Measurements from ENCODE around the gene DIDO1. TPM values are rescaled to one million over a fixed set of nuclear protein-coding genes. Genes with fewer than 3 reads are reported as not detected.
A peak's percentile ranks its signal among the peaks of the same experiment; 100 is the strongest.

The DIDO1 gene
- total and polyA plus RNA-seq, 2 donors, result 33.2 to 33.4 TPM

DNA sequence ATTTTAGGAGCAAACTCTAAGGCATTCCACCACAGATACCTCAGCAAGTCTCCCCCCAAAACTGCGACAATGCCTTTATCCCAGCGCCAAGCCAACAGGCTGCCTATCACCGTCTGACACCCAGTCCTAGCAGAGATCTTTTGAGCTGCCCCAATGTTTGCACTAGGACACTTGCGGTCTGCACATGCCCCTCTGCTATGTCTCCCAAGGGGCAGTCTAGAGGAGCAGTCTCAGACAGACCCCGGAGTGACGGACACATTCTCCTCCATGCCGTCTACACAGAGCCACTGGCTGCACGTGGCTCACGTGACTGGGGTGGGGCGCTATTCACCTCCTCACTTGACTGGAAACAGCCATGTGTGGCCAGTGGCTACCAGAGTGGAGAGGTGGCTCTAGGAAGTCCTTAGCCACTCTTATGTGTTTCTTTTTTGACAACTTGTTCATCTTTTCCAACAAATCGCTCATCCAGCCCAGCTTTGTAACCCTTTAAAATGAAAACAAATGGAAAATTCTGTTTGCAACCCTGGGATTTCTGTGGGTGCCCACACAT is 16.0 kb downstream of the DIDO1 start:
- DNase-seq (ENCODE audit: low read depth in 6 of 9, low spot score in 9 of 9), result no peak
- no peak overlapping the region for H3K4me3 ChIP-seq (ENCODE audit: low read length in 2 of 2)
- H3K9me3 ChIP-seq (ENCODE audit: control insufficient read depth in 2 of 2, insufficient read depth in 1 of 2, low read length in 1 of 2), result no peaks in the 10 kb centered on the region
- no peaks in the 10 kb centered on the region for H3K27me3 ChIP-seq (ENCODE audit: control insufficient read depth in 2 of 2, insufficient read depth in 1 of 2, low read length in 1 of 2)
- no peak overlapping the region for H3K27ac ChIP-seq (ENCODE audit: low read depth in 1 of 2, low read length in 1 of 2)
- WGBS, result 97% methylated on average over 11 of the region's 11 CpGs
- H3K36me3 ChIP-seq (ENCODE audit: control insufficient read depth in 2 of 2, insufficient read depth in 2 of 2, low read length in 1 of 2), result peaks cover 87 to 89% of the 10 kb centered on the region in 2 donors
- peaks cover 4 to 16% of the 10 kb centered on the region in 2 donors for H3K4me1 ChIP-seq (ENCODE audit: control insufficient read depth in 2 of 2, insufficient read depth in 2 of 2, low read length in 2 of 2)

DNA sequence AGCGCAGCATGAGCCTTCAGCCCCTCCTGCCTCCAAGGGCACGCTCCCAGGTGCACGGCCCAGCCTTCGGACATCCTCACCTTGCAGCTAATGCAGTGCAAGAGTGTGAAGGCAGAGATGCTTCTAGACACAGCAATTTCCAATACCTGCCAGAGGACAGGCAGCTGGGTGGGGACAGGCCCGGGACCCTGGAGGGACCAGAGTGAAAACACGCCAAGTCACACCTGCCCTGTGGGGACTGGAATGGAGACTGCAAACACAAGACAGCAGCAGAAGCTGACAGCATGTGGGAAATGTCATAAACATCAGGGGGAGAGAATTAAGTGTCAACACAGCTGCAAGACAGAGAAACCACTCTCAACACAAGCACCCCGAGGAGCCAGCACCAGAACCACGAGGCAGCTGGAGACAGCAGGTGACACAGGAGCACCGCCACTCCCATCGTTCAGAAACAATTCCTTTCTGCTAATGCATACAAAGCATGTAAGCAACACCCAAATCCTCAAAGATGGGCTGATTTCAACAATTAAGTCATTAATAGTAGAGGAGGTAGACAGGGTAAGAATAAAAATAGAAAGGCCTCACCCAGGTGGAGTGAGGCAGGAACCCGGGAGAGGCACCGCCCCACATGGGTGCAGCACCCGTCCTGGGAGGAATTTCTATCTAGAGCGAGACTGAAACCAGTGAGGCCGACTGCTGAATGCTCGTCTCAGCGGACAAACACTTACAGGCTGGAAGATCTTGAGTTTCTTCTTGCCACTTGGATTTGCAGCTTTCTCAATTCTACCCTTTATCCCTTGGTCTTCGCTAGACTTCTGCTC is 17.1 kb downstream of the DIDO1 start:
- H3K27ac ChIP-seq (ENCODE audit: low read depth in 1 of 2, low read length in 1 of 2), result no peak overlapping the region
- WGBS, result 81% methylated on average over 18 of the region's 18 CpGs
- peaks cover 94 to 96% of the 10 kb centered on the region in 2 donors for H3K36me3 ChIP-seq (ENCODE audit: control insufficient read depth in 2 of 2, insufficient read depth in 2 of 2, low read length in 1 of 2)
- DNase-seq (ENCODE audit: low read depth in 6 of 9, low spot score in 9 of 9), result no peak
- H3K9me3 ChIP-seq (ENCODE audit: control insufficient read depth in 2 of 2, insufficient read depth in 1 of 2, low read length in 1 of 2), result no peaks in the 10 kb centered on the region
- no peaks in the 10 kb centered on the region for H3K27me3 ChIP-seq (ENCODE audit: control insufficient read depth in 2 of 2, insufficient read depth in 1 of 2, low read length in 1 of 2)
- peaks cover 0 to 5% of the 10 kb centered on the region in 2 donors for H3K4me1 ChIP-seq (ENCODE audit: control insufficient read depth in 2 of 2, insufficient read depth in 2 of 2, low read length in 2 of 2)
- no peak overlapping the region for H3K4me3 ChIP-seq (ENCODE audit: low read length in 2 of 2)

DNA sequence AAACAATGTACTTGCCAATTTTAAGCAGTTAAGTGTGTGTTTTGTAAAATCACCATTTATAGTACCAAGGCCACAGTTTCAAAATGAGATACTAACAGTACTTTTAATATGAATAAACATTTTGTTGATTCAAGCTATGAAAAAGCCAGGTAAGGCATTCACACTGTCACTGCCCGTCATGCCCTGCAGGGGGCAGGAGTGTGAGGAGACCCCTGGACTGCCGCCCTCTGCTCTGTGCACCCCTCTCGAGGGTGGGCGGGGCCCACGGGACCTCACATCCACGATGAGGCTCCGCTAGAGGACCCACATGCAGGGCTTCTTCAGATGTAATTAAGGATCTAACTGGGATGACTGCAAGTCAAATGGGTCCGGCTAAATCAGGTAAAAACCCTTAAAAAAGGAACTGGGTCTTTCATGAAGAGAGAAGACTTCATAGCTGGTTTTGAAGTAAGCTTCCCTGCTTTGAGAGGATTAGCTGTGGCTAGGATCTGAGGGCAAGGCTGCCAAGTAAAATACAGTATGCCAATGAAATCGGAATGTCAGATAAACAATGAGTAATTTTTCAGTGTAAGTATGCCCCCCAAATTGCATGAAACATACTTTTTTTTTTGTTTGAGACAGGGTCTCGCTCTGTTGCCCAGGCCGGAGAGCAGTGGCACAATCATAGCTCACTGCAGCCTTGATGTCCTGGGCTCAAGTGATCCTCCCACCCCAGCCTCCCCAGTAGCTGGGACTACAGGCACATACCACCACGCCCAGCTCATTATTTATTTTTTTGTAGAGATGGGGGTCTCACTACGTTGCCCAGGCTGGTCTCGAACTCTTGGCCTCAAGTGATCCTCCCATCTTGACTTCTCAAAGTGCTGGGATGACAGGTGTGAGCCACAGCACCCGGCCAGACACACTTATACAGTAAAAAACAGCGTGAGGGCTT is 18.7 kb downstream of the DIDO1 start:
- Histone ChIP-seq H3K9me3 (ENCODE audit: control insufficient read depth in 2 of 2, insufficient read depth in 1 of 2, low read length in 1 of 2) (no peaks in the 10 kb centered on the region), H3K4me3 (ENCODE audit: low read length in 2 of 2) (no peak overlapping the region), H3K27me3 (ENCODE audit: control insufficient read depth in 2 of 2, insufficient read depth in 1 of 2, low read length in 1 of 2) (no peaks in the 10 kb centered on the region), H3K36me3 (ENCODE audit: control insufficient read depth in 2 of 2, insufficient read depth in 2 of 2, low read length in 1 of 2) (peaks cover 96 to 98% of the 10 kb centered on the region in 2 donors), H3K27ac (ENCODE audit: low read depth in 1 of 2, low read length in 1 of 2) (no peak overlapping the region), H3K4me1 (ENCODE audit: control insufficient read depth in 2 of 2, insufficient read depth in 2 of 2, low read length in 2 of 2) (peaks cover 0 to 3% of the 10 kb centered on the region in 2 donors)
- DNase-seq (ENCODE audit: low read depth in 6 of 9, low spot score in 9 of 9), result peak in 1 of 9 donors; percentile 52
- WGBS, result 80% methylated on average over 16 of the region's 16 CpGs

DNA sequence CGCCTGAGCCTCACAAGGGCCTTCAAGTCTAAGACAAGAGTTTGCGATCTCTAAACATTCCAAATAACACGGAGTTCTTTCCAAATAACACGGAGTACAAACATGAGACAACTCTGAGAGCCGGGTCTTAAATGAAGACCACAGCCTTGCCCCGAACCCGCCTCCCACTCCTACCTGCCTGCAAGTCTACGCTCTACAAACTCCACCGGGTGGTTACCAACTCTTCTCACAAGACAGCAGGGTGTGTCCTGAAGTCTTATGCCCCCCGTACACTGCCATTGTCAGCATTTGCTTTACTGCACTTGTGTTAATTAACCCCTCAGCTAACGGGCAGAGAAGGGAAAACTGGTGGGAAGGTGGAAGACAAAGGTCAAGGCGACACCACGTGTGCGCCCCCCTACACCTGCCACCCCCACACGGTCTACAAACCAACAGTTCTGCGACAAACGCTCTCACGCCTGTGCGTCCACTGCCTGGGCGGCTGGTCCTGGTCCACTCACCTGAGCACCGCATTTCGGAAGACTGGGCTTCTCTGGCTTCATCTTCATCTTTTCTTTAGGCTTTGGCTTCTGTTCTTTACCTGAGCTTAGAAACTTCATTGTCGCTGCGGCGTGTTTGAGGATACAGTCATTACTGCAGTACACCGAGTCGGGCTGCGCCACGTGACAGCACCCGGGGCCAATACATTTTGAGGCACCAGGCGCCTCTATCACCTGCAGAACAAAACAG is 19.5 kb downstream of the DIDO1 start:
- 93% methylated on average over 31 of the region's 31 CpGs for WGBS
- Histone ChIP-seq H3K4me3 (ENCODE audit: low read length in 2 of 2) (no peak overlapping the region), H3K4me1 (ENCODE audit: control insufficient read depth in 2 of 2, insufficient read depth in 2 of 2, low read length in 2 of 2) (peaks cover 0 to 3% of the 10 kb centered on the region in 2 donors), H3K27ac (ENCODE audit: low read depth in 1 of 2, low read length in 1 of 2) (no peak overlapping the region), H3K9me3 (ENCODE audit: control insufficient read depth in 2 of 2, insufficient read depth in 1 of 2, low read length in 1 of 2) (no peaks in the 10 kb centered on the region), H3K27me3 (ENCODE audit: control insufficient read depth in 2 of 2, insufficient read depth in 1 of 2, low read length in 1 of 2) (no peaks in the 10 kb centered on the region), H3K36me3 (ENCODE audit: control insufficient read depth in 2 of 2, insufficient read depth in 2 of 2, low read length in 1 of 2) (peaks cover 96 to 98% of the 10 kb centered on the region in 2 donors)
- DNase-seq (ENCODE audit: low read depth in 6 of 9, low spot score in 9 of 9), result no peak

DNA sequence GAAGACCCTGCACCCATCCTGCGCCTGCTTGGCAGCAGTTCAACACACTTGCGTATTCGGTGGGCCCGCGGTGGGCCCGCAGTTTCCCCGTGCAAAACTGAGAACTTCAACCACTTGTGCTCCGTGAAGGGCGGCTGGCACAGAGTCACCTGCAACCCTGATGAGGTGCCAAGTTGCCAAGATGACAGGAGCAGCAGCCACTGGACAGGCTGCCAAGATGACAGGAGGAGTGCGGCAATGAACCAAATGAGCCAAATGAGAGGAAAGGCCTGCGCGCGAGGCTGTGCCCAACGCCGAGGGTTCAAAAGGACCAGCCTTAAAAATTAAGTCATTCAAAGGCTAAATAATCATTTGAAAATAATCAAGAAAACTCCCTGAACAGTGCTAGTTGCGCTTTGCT is 20.1 kb downstream of the DIDO1 start:
- Histone ChIP-seq H3K4me3 (ENCODE audit: low read length in 2 of 2) (no peak overlapping the region), H3K4me1 (ENCODE audit: control insufficient read depth in 2 of 2, insufficient read depth in 2 of 2, low read length in 2 of 2) (peaks cover 0 to 3% of the 10 kb centered on the region in 2 donors), H3K27ac (ENCODE audit: low read depth in 1 of 2, low read length in 1 of 2) (no peak overlapping the region), H3K9me3 (ENCODE audit: control insufficient read depth in 2 of 2, insufficient read depth in 1 of 2, low read length in 1 of 2) (no peaks in the 10 kb centered on the region), H3K27me3 (ENCODE audit: control insufficient read depth in 2 of 2, insufficient read depth in 1 of 2, low read length in 1 of 2) (no peaks in the 10 kb centered on the region), H3K36me3 (ENCODE audit: control insufficient read depth in 2 of 2, insufficient read depth in 2 of 2, low read length in 1 of 2) (peaks cover 96 to 98% of the 10 kb centered on the region in 2 donors)
- DNase-seq (ENCODE audit: low read depth in 6 of 9, low spot score in 9 of 9), result no peak
- WGBS, result 98% methylated on average over 16 of the region's 16 CpGs

DNA sequence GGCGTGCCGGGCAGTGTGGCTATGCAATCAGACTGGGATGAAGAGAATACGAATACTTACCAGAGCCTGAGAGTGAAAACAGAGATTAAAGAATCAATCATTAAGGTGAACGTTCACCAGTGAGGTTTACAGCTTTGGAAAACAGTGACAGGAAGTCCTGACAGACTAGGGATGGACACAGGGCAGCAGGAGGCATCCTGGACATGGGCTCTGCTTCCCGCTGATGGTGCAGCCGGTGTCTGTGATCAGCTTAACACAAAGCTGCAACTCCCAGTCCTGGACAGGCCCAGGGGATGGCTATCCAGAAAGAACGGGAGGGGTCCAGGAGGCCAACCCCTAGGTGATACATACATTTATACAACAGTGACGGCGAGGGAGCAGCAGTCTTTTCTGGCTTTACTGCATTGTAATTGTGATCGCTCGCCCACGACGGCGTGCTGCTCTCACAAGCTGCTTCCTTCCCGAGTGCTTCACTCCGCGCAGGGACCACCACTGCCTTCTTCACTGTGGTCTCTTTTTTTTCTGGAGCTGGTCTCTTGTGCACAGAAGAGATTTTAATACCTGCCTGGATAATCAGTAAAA is 20.7 kb downstream of the DIDO1 start:
- H3K9me3 ChIP-seq (ENCODE audit: control insufficient read depth in 2 of 2, insufficient read depth in 1 of 2, low read length in 1 of 2), result no peaks in the 10 kb centered on the region
- H3K27me3 ChIP-seq (ENCODE audit: control insufficient read depth in 2 of 2, insufficient read depth in 1 of 2, low read length in 1 of 2), result no peaks in the 10 kb centered on the region
- H3K4me1 ChIP-seq (ENCODE audit: control insufficient read depth in 2 of 2, insufficient read depth in 2 of 2, low read length in 2 of 2), result peaks cover 0 to 7% of the 10 kb centered on the region in 2 donors
- peaks cover 90 to 98% of the 10 kb centered on the region in 2 donors for H3K36me3 ChIP-seq (ENCODE audit: control insufficient read depth in 2 of 2, insufficient read depth in 2 of 2, low read length in 1 of 2)
- DNase-seq (ENCODE audit: low read depth in 6 of 9, low spot score in 9 of 9), result no peak
- WGBS, result 98% methylated on average over 17 of the region's 17 CpGs
- H3K4me3 ChIP-seq (ENCODE audit: low read length in 2 of 2), result no peak overlapping the region
- no peak overlapping the region for H3K27ac ChIP-seq (ENCODE audit: low read depth in 1 of 2, low read length in 1 of 2)

DNA sequence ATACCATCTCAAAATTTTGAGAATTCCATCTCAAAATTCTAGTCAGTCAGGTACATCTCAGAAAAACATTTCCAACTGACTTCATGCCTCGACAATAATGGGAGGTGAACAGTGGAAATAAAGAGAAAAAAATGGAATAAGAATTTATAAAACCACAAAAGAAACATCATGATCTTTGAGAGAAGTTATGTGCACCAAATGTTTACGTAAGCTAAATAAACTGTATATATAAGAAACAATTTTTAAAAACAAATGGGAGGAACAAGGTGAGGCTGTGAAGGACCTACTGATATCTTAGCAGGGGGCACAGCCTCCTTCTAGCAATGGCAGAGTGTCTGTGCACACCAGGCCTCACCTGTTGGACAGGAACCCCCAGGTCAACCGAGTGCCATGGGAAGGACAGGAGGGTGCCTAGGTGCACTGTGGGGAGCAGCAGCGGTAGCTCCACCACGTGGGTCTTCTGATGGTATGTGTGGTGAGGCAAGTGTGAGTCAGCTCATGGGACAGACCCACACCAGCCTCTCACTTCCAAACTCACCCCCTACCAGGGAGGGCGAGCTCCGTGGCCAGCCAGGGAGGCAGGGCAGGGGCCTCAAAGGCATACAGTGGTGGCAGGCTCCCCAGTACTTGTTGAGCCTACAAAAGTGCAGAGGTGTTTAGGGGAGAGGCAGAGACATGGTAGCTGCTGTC is 23.2 kb downstream of the DIDO1 start:
- H3K27me3 ChIP-seq (ENCODE audit: control insufficient read depth in 2 of 2, insufficient read depth in 1 of 2, low read length in 1 of 2), result no peaks in the 10 kb centered on the region
- H3K9me3 ChIP-seq (ENCODE audit: control insufficient read depth in 2 of 2, insufficient read depth in 1 of 2, low read length in 1 of 2), result no peaks in the 10 kb centered on the region
- H3K4me3 ChIP-seq (ENCODE audit: low read length in 2 of 2), result no peak overlapping the region
- WGBS, result 93% methylated on average over 7 of the region's 7 CpGs
- H3K27ac ChIP-seq (ENCODE audit: low read depth in 1 of 2, low read length in 1 of 2), result no peak overlapping the region
- peaks cover 65 to 75% of the 10 kb centered on the region in 2 donors for H3K36me3 ChIP-seq (ENCODE audit: control insufficient read depth in 2 of 2, insufficient read depth in 2 of 2, low read length in 1 of 2)
- H3K4me1 ChIP-seq (ENCODE audit: control insufficient read depth in 2 of 2, insufficient read depth in 2 of 2, low read length in 2 of 2), result peaks cover 11 to 23% of the 10 kb centered on the region in 2 donors
- no peak for DNase-seq (ENCODE audit: low read depth in 6 of 9, low spot score in 9 of 9)

DNA sequence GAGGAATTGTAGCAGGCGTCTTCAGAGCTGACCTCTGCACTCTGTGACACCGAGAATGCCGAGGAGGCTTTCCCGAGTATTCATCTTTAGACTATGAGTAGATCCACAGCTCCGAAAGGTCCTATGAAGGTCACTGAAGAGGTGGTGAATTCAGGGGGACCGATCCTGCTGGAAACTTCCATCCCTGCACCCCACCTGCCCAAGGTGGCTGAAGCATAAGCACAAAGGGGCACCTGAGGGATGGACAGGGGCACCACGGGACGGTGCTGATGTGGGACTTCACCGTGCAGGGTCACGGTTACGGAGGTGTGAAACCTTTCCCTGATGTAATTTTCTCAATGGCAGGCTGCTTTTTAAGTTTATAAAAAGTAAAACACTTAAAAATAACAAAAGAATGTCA is 24.4 kb downstream of the DIDO1 start:
- Histone ChIP-seq H3K27me3 (ENCODE audit: control insufficient read depth in 2 of 2, insufficient read depth in 1 of 2, low read length in 1 of 2) (no peaks in the 10 kb centered on the region), H3K27ac (ENCODE audit: low read depth in 1 of 2, low read length in 1 of 2) (no peak overlapping the region), H3K4me1 (ENCODE audit: control insufficient read depth in 2 of 2, insufficient read depth in 2 of 2, low read length in 2 of 2) (peaks cover 11 to 23% of the 10 kb centered on the region in 2 donors), H3K9me3 (ENCODE audit: control insufficient read depth in 2 of 2, insufficient read depth in 1 of 2, low read length in 1 of 2) (no peaks in the 10 kb centered on the region), H3K4me3 (ENCODE audit: low read length in 2 of 2) (no peak overlapping the region), H3K36me3 (ENCODE audit: control insufficient read depth in 2 of 2, insufficient read depth in 2 of 2, low read length in 1 of 2) (peaks cover 53 to 64% of the 10 kb centered on the region in 2 donors)
- 98% methylated on average over 11 of the region's 11 CpGs for WGBS
- DNase-seq (ENCODE audit: low read depth in 6 of 9, low spot score in 9 of 9), result no peak
